ENCODE results near the gene PRSS2. TPM values are rescaled to one million over a fixed set of nuclear protein-coding genes. Genes with fewer than 3 reads are reported as not detected.
"Not testable (repeated sequence)": the region's sequence is repeated elsewhere in the genome, so short reads cannot be mapped to it uniquely, and the experiment has no call there.

Gene PRSS2
- polyA plus RNA-seq (ENCODE audit: insufficient read length in 10 of 10): not detected
- long read RNA-seq, donor 1: 0 reads
- long read RNA-seq, donor 2: 0 reads
- long read RNA-seq, donor 3: 0 reads
- long read RNA-seq, donor 4: 0 reads
- long read RNA-seq, donor 5: 0 reads
- long read RNA-seq, donor 6: 0 reads
- long read RNA-seq, donor 7: 0 reads
- long read RNA-seq, donor 8: 0 reads
- long read RNA-seq, donor 9: 0 reads

DNA sequence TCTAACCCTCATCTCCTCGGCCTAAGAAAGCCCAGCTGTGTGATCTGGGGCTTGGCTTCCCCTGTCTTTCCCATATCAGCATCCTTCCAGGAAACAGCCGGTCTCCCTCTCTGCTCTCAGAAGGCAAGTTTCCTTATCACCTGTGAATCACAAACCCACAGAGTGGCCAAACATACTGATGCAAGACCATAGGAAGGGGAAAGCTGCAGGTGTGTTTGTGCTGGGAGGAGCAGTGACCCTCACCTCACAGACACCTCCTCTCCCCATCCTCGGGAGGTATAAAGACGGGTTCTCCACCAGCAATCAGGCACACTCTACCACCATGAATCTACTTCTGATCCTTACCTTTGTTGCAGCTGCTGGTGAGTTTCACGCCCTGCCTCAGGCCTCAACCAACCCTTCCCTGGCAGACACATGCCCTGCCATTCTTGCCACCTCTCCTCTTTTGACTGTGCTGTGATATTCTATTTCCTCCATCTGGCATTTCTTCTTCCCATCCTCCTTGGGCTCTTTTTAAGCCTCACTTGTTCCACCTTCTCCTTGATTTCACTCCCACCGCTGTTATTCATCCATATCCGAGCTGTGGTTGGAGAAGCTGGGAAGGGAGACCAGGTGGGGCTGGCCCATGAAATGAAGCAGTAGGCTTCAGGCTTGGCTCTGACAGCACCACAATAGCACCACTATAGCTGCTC is at the start of gene PRSS2:
Gene PRSS2, plus strand, starts transcription at position 310 of the 692 bp plus-strand sequence. Its CDS starts 13 bp downstream, at position 323.
- DNase-seq: no peak

- DNase-seq: no peak
These were observed 49.8 kb upstream of the PRSS2 start for GRCh38 chr7:142720986-142721385.

GRCh38 chr7:142722248-142722794 is 48.4 kb upstream of the PRSS2 start:
- DNase-seq: no peak

GRCh38 chr7:142733271-142733670 is 37.5 kb upstream of the PRSS2 start:
- no peak for DNase-seq

DNA sequence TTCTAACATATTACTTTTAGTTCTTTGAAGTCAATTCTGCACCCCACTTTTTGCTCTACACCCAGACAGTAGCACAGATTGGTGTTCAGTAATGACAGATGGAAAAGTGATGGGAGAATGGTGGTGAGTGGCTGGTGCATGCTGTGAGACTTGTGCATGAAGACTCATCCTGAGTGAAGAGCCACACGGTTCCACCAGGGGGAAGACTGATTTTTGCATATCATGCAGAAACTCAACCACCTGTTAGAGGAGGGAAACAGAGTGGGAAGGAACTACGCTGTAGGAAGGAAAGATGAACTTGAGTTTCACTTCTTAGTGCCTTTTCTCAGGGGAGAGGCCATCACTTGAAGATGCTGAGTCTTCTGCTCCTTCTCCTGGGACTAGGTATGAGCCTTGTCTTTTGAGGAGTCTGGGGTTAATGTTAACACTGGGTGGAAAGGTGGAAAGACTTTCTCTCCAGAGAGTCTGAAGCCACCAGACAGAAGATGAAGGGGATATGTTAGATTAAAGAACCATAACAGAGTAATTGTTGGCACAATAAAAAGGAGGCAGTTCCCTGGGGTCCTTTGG is 30.8 kb upstream of the PRSS2 start:
- DNase-seq: no peak

DNA sequence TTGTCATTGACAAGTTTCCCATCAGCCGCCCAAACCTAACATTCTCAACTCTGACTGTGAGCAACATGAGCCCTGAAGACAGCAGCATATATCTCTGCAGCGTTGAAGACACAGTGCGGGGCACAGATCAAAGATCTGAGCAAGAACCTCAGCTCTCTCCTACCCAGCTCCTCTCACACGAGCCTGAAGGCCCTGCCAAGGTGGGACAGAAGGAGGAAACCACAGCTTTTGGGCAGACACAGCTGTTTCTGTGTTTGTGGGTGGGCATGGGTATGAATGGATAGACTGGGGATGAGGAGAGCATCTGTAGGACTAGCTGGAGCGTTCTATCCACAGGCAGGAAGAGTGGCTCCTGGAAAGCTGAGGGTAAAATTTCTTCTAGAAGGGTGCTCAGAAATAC is 30.0 kb upstream of the PRSS2 start:
- no peak for DNase-seq

DNA sequence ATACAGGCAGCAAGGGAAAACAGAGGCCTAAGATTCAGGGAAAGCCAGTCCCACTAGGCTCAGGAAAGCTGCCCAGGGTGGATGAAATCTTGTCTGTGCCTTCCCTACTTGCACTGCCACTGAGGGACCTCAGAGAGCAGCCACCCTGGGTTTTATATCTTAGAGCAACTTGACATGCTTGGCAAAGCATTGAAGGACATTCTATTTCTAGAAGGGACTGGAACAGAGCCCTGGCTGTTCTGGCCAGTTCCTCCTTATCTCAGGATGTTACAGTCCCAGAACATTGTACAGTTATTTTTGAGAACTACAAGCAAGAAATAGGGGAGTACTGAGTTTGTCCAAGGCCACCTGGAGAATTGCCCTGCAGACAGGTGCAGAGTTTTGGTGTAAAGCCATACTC is 28.8 kb upstream of the PRSS2 start:
- DNase-seq: not testable (repeated sequence)

DNA sequence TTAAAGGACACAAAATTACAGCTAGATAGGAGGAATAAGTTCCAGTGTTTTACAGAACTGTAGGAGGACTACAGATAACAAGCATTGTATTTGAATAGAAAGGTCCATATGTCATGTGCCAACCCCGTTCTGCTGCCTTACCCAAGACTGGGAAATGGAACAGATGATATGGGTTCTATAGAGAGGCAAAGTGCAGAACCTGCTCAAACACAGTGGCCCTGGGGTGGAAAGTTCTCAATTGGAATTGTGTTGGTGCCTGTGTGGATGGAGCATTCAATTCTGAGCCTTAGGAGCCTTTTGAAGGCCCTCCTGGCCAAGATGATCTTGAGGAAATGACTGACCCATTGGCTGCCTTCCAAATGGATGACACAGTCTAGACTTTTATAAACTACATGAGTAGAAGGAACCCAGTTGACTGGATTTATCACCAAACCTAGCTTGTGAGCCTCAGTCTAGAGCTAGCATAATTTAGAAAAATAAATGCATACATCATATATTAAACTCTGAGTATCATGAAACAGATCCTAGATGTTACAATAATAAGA is 25.6 kb upstream of the PRSS2 start:
- no peak for DNase-seq

- no peak for DNase-seq
These were observed 25.0 kb upstream of the PRSS2 start for GRCh38 chr7:142745745-142746144.

- DNase-seq: no peak
These were observed 24.5 kb upstream of the PRSS2 start for GRCh38 chr7:142746264-142746663.

- not testable (repeated sequence) for DNase-seq
These were observed 22.4 kb upstream of the PRSS2 start for GRCh38 chr7:142748410-142748809.

DNA sequence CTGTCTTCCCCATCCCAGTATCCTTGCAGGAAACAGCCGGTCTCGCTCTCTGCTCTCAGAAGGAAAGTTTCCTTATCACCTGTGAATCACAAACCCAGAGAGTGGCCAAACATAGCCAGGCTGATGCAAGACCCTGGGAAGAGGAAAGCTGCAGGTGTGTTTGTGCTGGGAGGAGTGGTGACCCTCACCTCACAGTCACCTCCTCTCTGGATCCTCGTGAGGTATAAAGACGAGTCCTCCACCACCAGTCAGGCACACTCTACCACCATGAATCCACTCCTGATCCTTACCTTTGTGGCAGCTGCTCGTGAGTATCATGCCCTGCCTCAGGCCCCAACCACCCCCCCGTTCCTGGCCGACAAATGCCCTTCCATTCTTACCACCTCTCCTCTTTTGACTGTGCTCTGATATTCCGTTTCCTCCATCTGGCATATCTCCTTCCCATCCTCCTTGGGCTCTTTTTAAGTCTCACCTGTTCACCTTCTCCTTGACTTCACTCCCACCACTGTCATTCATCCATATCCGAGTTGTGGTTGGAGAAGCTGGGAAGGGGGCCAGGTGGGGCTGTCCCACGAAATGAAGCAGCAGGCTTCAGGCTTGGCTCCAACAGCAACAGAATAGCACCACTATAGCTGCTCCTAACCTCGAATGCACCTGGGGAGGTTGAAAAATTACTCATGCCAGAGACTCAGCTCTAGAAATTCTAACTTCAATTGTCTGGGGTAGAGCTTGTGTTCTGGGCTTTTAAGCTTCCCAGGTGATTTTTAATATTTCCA is 21.4 kb upstream of the PRSS2 start, which contains the start of gene PRSS1:
Gene PRSS1, plus strand, starts transcription at position 255 of the 776 bp plus-strand sequence. Its CDS starts 13 bp downstream, at position 268.
- DNase-seq: no peak

DNA sequence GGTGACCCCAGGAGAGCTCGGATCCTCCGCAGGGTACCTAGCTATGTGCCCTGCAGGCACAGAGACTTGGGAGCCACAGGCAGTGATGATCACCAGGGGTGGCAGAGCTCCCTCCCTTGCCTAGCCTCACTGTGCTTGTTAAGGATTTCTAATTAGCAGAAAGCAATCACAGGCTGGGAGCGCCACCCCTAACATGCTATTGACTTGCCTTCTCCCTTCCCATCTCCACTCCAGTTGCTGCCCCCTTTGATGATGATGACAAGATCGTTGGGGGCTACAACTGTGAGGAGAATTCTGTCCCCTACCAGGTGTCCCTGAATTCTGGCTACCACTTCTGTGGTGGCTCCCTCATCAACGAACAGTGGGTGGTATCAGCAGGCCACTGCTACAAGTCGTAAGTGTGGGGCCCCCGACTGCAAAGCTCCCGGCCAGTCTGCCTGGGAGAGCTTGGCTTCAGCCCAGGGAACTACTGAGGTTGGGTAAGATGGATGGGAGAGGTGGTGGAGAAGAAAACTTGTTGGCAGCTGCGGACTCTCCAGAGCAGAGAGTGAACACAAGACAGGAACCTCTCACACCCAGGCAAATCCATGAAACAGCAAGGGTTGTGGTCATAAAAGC is 20.3 kb upstream of the PRSS2 start:
- no peak for DNase-seq

- not testable (repeated sequence) for DNase-seq
These were observed 19.1 kb upstream of the PRSS2 start for GRCh38 chr7:142751526-142752175.

GRCh38 chr7:142752376-142753225 is 18.2 kb upstream of the PRSS2 start:
- DNase-seq: no peak

DNA sequence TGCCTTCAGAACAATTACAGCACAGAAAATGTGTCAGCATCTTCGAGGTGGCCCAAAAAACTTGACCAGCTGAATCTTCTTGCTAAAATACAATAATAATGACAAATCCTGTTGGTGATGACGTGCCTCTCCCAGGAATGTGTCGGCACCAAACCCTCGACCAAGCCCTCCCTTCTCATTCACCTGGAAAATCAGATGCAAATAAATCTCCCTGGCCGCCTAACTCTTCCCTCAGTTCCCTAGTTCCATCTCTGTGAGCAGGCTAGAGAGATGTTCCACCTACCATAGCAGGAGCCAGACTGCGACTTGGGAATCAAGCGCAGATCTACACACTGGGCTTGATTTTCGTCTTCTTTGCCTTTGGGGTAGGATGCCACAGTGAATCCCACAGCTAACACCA is 17.4 kb upstream of the PRSS2 start:
- DNase-seq: no peak

DNA sequence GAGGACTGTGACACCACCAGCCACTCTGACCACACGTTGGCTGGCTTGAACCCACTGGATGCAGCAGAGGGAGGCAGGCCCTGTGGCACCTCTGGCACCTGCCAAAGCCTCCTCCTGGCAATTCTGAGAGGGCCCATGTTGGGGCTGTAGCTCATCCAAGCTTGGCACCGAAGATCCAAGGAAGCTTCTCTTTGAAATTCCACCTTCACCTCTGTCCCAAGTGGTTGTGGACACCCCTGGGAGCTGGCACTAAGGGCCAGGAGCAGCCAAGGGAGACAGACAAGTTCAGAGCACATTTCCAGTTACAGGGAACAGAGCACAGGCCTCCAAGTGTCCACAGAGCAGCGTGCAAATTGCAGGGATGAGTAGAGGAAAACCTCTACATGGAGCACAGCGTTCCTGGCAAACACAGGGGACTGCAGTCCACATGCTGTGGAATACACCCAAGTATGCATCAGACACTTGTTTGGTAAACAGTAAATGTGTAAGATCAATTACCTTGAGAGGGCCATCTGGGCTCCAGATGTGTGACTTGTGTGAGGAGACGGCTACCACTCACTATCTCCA is 16.8 kb upstream of the PRSS2 start:
- DNase-seq: peak in 1 of 3 donors; percentile 11

DNA sequence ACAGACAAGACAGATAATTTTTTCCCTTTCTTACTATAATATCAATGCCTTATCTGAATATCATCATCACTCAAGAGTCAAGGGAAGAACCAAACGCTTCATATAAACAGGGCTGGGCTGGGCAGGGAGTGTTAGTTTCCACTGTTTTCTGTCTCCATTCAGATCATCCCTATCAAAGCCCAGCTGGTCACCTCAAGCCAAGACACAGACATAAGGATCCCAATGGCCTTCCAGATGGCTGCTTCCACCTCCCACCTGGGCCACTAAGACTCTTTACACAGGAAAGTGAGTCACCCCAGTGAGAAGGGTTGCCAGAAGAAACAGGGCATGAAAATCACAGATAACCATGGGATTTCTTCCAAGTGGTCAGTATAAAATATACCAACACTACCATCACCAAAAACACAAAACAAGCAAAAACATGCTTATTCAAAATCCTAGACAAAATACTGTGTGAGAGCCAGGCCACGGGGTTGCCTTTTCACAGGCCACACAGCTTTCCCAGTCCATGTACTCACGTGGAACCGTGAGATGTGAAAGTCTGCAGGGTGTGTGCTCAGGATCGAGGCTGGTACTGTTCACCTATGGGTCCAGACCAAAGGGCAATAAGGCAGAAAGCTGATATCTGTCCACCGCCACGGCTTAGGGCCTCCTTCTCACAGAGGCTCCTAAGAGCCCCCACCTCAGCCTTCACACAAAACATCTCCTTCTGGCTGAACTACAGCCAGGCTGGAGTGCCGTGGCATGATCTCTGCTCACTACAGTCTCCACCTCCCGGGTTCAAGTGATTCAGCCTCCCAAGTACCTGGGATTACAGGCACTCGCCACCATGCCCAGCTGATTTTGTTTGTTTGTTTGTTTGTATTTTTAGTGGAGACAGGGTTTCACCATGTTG is 15.8 kb upstream of the PRSS2 start:
- no peak for DNase-seq
